Gastroesophageal sphincter (tissue), 4 donors: Measurements from ENCODE around the gene TRPC4. TPM values are rescaled to one million over a fixed set of nuclear protein-coding genes. Genes with fewer than 3 reads are reported as not detected.

Source experiments
- ATAC-seq: fragments of 150-250 bp; one replicate; pipeline ENCODE4 v1.9.1; 2016; ENCODE audit warnings: mild to moderate bottlenecking, moderate library complexity
- H3K27ac ChIP-seq, 4 donors: fragments of 200-600 bp; sonication (generic) in 3 of 4; 1 replicate in 3 of 4; 2 replicates in 1 of 4; pipeline ENCODE4 v1.5.1; 2016 to 2019
- H3K27me3 ChIP-seq: fragments of 200-600 bp; sonication (generic); one replicate; pipeline ENCODE4 v1.5.1; 2019
- H3K36me3 ChIP-seq, 2 donors: fragments of 200-600 bp; sonication (generic); one replicate each; pipeline ENCODE4 v1.5.1; 2019; ENCODE audit warnings: control low read depth in 1 of 2
- H3K4me1 ChIP-seq, 3 donors: fragments of 200-600 bp; sonication (generic); 1 replicate in 2 of 3; 2 replicates in 1 of 3; pipeline ENCODE4 v1.5.1; 2016 to 2019; ENCODE audit warnings: control low read depth in 2 of 3
- H3K4me3 ChIP-seq, 2 donors: fragments of 200-600 bp; sonication (generic); one replicate each; pipeline ENCODE4 v1.5.1; 2019; ENCODE audit warnings: mild to moderate bottlenecking in 1 of 2, moderate library complexity in 1 of 2
- H3K9me3 ChIP-seq, 3 donors: fragments of 200-600 bp; sonication (generic); one replicate each; pipeline ENCODE4 v1.5.1; 2017 to 2019; ENCODE audit warnings: control low read depth in 2 of 3
- EP300 ChIP-seq: sonication (generic); formaldehyde crosslinking; IDR thresholded peaks from one replicate; pipeline ENCODE4 v1.6.1; 2017; ENCODE audit warnings: antibody characterized with exemption, mild to moderate bottlenecking
- POLR2A ChIP-seq, 2 donors: fragments of 450-650 bp; IDR thresholded peaks; one replicate each; pipeline ENCODE4 v1.6.1; 2017; ENCODE audit warnings: antibody characterized with exemption in 2 of 2, mild to moderate bottlenecking in 2 of 2, moderate library complexity in 1 of 2
- POLR2AphosphoS5 ChIP-seq: sonication (generic); formaldehyde crosslinking; IDR thresholded peaks from one replicate; pipeline ENCODE4 v1.6.1; 2017; ENCODE audit warnings: antibody characterized with exemption
- WGBS, 2 donors: methylation state at CpG; one replicate each; pipeline ENCODE4 v1.1.5; 2018; ENCODE audit warnings: low coverage in 1 of 2; 5-methylcytosine and 5-hydroxymethylcytosine counted together
- total RNA-seq, 4 donors: library from RNA; depleted of rRNA; stranded (reverse); fragments of >200 nt; gene quantifications; one replicate each; pipeline ENCODE4 v1.1.0, GENCODE V29; 2016
- TF ChIP-seq, protein P1 (sequence below), 4 experiments: fragments of 200-600 bp in 2 of 4; fragments of 450-650 bp in 2 of 4; sonication (generic) in 1 of 4; IDR thresholded peaks; one replicate each; pipeline ENCODE4 v1.5.1; 2017 to 2019; ENCODE audit warnings: antibody characterized with exemption in 4 of 4, mild to moderate bottlenecking in 2 of 4, moderate library complexity in 2 of 4

The TRPC4 gene
- total RNA-seq, 4 donors from 2014 or later: 0.31 to 1.1 (median 0.87) TPM; not detected in 1

- Histone ChIP-seq H3K4me1 (no peaks in the 10 kb centered on the region), H3K27me3 (no peaks in the 10 kb centered on the region), H3K27ac (no peak overlapping the region), H3K36me3 (no peaks in the 10 kb centered on the region), H3K9me3 (no peaks in the 10 kb centered on the region), H3K4me3 (no peak overlapping the region)
- ATAC-seq: no peak
- no peak for TF ChIP-seq EP300
- TF ChIP-seq, protein P1, sequence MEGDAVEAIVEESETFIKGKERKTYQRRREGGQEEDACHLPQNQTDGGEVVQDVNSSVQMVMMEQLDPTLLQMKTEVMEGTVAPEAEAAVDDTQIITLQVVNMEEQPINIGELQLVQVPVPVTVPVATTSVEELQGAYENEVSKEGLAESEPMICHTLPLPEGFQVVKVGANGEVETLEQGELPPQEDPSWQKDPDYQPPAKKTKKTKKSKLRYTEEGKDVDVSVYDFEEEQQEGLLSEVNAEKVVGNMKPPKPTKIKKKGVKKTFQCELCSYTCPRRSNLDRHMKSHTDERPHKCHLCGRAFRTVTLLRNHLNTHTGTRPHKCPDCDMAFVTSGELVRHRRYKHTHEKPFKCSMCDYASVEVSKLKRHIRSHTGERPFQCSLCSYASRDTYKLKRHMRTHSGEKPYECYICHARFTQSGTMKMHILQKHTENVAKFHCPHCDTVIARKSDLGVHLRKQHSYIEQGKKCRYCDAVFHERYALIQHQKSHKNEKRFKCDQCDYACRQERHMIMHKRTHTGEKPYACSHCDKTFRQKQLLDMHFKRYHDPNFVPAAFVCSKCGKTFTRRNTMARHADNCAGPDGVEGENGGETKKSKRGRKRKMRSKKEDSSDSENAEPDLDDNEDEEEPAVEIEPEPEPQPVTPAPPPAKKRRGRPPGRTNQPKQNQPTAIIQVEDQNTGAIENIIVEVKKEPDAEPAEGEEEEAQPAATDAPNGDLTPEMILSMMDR (IDR thresholded peaks at IDR 0.05): peak in 1 of 4 experiments; percentile 34
- 35 to 70% methylated on average over 1 of the region's 1 CpG for WGBS, 2 donors
Measured at GRCh38 chr13:37608750-37609339, 260.7 kb downstream of the TRPC4 start.

GRCh38 chr13:37602733-37603381, 266.7 kb downstream of the TRPC4 start:
- H3K4me3 ChIP-seq: no peak overlapping the region
- no peaks in the 10 kb centered on the region for H3K27me3 ChIP-seq
- no peaks in the 10 kb centered on the region for H3K36me3 ChIP-seq
- peaks cover 0 to 24% (median 0%) of the 10 kb centered on the region in 3 donors for H3K4me1 ChIP-seq
- H3K27ac ChIP-seq: no peak overlapping the region
- H3K9me3 ChIP-seq: no peaks in the 10 kb centered on the region
- WGBS, 2 donors: 45 to 57% methylated on average over 5 of the region's 5 CpGs
- TF ChIP-seq, protein P1 (IDR thresholded peaks at IDR 0.05): peak in 3 of 4 experiments; percentile 28 to 53 (median 43)
- TF ChIP-seq EP300: no peak
- no peak for TF ChIP-seq POLR2A (IDR thresholded peaks at IDR 0.05)
- TF ChIP-seq POLR2AphosphoS5: no peak
- ATAC-seq: no peak

DNA sequence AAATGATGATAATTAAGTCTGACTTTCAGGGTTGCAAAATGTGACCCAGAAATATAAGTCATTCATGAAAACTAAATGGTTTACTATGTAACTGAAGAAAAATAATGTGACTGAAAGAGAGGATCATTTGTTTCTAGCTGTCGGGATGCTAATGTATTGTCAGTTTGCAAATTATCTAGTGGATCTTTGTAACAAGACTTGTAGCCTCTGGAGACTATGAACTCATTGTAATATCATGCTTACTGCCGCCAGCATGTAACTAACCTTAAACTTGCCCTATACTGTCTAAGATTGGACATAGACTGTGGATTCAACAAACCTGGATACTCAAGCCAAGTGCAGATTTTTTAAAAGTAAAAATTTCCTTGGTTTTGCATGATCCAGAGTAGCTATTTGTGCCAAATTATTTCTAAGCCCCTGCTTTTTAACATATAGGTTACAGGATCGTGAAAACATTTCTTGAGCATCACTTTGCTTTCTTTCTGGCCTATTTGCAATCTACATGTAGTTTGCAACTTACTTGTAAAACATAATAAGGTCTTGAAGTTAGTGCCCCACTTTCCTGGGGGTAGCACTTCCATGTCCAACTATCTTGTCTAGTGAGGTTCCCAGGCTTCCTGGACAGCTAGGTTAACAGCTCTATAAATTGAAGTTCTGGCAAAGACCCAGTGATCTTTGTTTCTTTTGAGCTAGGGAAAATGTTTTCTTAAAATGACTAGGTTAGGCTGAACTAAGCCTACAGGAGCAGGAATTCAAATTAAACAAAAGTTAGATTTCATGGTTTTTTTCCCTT, 267.7 kb downstream of the TRPC4 start:
- Histone ChIP-seq H3K27ac (no peak overlapping the region), H3K27me3 (no peaks in the 10 kb centered on the region), H3K36me3 (no peaks in the 10 kb centered on the region), H3K4me3 (no peak overlapping the region), H3K9me3 (no peaks in the 10 kb centered on the region), H3K4me1 (peaks cover 0 to 24% (median 0%) of the 10 kb centered on the region in 3 donors)
- no peak for TF ChIP-seq POLR2A (IDR thresholded peaks at IDR 0.05)
- no peak for ATAC-seq
- WGBS, 2 donors: 75 to 81% methylated on average over 2 to 3 of the region's 3 CpGs

- Histone ChIP-seq H3K27me3 (no peaks in the 10 kb centered on the region), H3K4me3 (no peak overlapping the region), H3K27ac (no peak overlapping the region), H3K36me3 (no peaks in the 10 kb centered on the region), H3K9me3 (no peaks in the 10 kb centered on the region), H3K4me1 (peaks cover 0 to 24% (median 0%) of the 10 kb centered on the region in 3 donors)
- TF ChIP-seq, protein P1 (IDR thresholded peaks at IDR 0.05): no peak
- TF ChIP-seq POLR2AphosphoS5: no peak
- no peak for TF ChIP-seq POLR2A (IDR thresholded peaks at IDR 0.05)
- no peak for TF ChIP-seq EP300
- no peak for ATAC-seq
- WGBS, 2 donors: 56 to 92% methylated on average over 2 of the region's 2 CpGs
Measured at GRCh38 chr13:37599519-37599918, 270.1 kb downstream of the TRPC4 start.

GRCh38 chr13:37598597-37598996, 271.0 kb downstream of the TRPC4 start, which contains the start of gene POSTN:
Gene POSTN, minus strand, starts transcription at chr13:37598768. Its CDS starts 42 bp downstream, at chr13:37598726.
- peaks cover 0 to 24% (median 0%) of the 10 kb centered on the region in 3 donors for H3K4me1 ChIP-seq
- H3K27me3 ChIP-seq: no peaks in the 10 kb centered on the region
- peak within 1 kb of the TSS in 1 of 2 donors; percentile 36 for H3K4me3 ChIP-seq
- no peaks in the 10 kb centered on the region for H3K36me3 ChIP-seq
- H3K27ac ChIP-seq: no peak within 1 kb of the TSS
- H3K9me3 ChIP-seq: no peaks in the 10 kb centered on the region
- no peak for ATAC-seq
- no peak for TF ChIP-seq POLR2AphosphoS5
- TF ChIP-seq, protein P1 (IDR thresholded peaks at IDR 0.05): no peak
- no peak for TF ChIP-seq POLR2A (IDR thresholded peaks at IDR 0.05)
- TF ChIP-seq EP300: no peak
- WGBS, 2 donors: 11 to 21% methylated on average over 6 of the region's 6 CpGs
